ENCODE data around the gene SND1. TPM values are rescaled to one million over a fixed set of nuclear protein-coding genes. Genes with fewer than 3 reads are reported as not detected.

Gene SND1
- total and polyA plus RNA-seq, 2 donors (not counting 3 experiments of a cell fraction or from before 2014, with no cell fraction given): 116 to 249 TPM

- ChIA-PET POLR2A (no interaction called here), CTCF (interaction anchor here (1.1 to 1.6 kb wide), 3 partner anchors 13 to 111 kb away, joined by 3 to 7 read pairs (median 4); no protein-coding TSS in a partner anchor)
- FAIRE-seq (no peak), DNase-seq (ENCODE audit: low read depth, low spot score) (no peak)
- Histone ChIP-seq H3K9ac (replicated peaks; ENCODE audit: extremely low read depth, insufficient read depth, low read length) (no peak overlapping the region), H3K36me3 (ENCODE audit: control insufficient read depth in 2 of 2, extremely low read depth in 1 of 2, insufficient read depth in 2 of 2, low read length in 2 of 2) (peaks cover 0 to 2% of the 10 kb centered on the region in 2 experiments), H3K9me1 (replicated peaks; ENCODE audit: control insufficient read depth, extremely low read depth, insufficient read depth, low read length) (no peaks in the 10 kb centered on the region), H3K27me3 (ENCODE audit: control insufficient read depth in 2 of 2, insufficient read depth in 2 of 2, low read length in 2 of 2) (no peaks in the 10 kb centered on the region), H2AFZ (ENCODE audit: low read depth, low read length) (no peak overlapping the region), H3K4me1 (ENCODE audit: control insufficient read depth, extremely low read depth, insufficient read depth, low read length) (peaks cover 3% of the 10 kb centered on the region), H3K4me2 (ENCODE audit: insufficient read depth, low read length) (no peak overlapping the region), H3K79me2 (ENCODE audit: control insufficient read depth, insufficient read depth, low read length) (no peaks in the 10 kb centered on the region), H4K20me1 (replicated peaks; ENCODE audit: control insufficient read depth, extremely low read depth, insufficient read depth, low read length) (no peaks in the 10 kb centered on the region), H3K27ac (ENCODE audit: insufficient read depth, low read depth, low read length) (no peak overlapping the region), H3K4me3 (replicated peaks in 1 of 3; ENCODE audit: insufficient read depth in 1 of 3, low read depth in 1 of 3, low read length in 3 of 3) (no peak overlapping the region), H3K9me3 (replicated peaks; ENCODE audit: control insufficient read depth, insufficient read depth, low read length) (no peaks in the 10 kb centered on the region)
- intact Hi-C loops (cut with micrococcal nuclease) (no loop called here), dilution Hi-C loops (cut with MboI; ENCODE audit: extremely low pct_ligation_motif_present, low sequenced_read_pairs) (no loop called here)
- no TSS peak for BruUV-seq (replicated peaks)
- no peak for TF ChIP-seq GATA2 (IDR thresholded peaks at IDR 0.05; ENCODE audit: insufficient read depth, insufficient read length, low read depth, low read length)
- TF ChIP-seq JUN (IDR thresholded peaks at IDR 0.05; ENCODE audit: borderline replicate concordance, insufficient read depth, insufficient read length, low read depth): no peak
- TF ChIP-seq POLR2A (IDR thresholded peaks at IDR 0.05; ENCODE audit: low read depth, low read length): no peak
- no peak for TF ChIP-seq CTCF (IDR thresholded peaks at IDR 0.05; ENCODE audit: extremely low read depth in 1 of 2, insufficient read depth in 1 of 2, low read depth in 1 of 2, low read length in 2 of 2)
- no peak for TF ChIP-seq MAX (IDR thresholded peaks at IDR 0.05; ENCODE audit: insufficient read depth, insufficient read length)
- no peak for TF ChIP-seq MYC (IDR thresholded peaks at IDR 0.05; ENCODE audit: low read depth, low read length)
Measured at GRCh38 chr7:128098629-128099028, 446.6 kb downstream of the SND1 start.

Data from endothelial cell of umbilical vein (primary cell).